NCI-H1048 (cell line): ENCODE results near the gene PRPF19.
A peak's percentile ranks its signal among the peaks of the same experiment; 100 is the strongest.

Experiments used
- DNase-seq: peaks from one replicate; lab custom pipeline; 2025; lab: John Stamatoyannopoulos, UW

PRPF19 gene

GRCh38 chr11:60937811-60938210 is 31.4 kb upstream of the PRPF19 start:
- DNase-seq: no peak

- no peak for DNase-seq
Observed at GRCh38 chr11:60937144-60937527, 30.8 kb upstream of the PRPF19 start.

- no peak for DNase-seq
Observed at GRCh38 chr11:60936467-60937143, 30.2 kb upstream of the PRPF19 start.

- no peak for DNase-seq
Observed at GRCh38 chr11:60935676-60936442, 29.5 kb upstream of the PRPF19 start.

- no peak for DNase-seq
Observed at GRCh38 chr11:60934790-60935605, 28.6 kb upstream of the PRPF19 start.

GRCh38 chr11:60934124-60934789 is 27.9 kb upstream of the PRPF19 start:
- DNase-seq: no peak

GRCh38 chr11:60933416-60934123 is 27.2 kb upstream of the PRPF19 start:
- no peak for DNase-seq

- DNase-seq: no peak
Observed at GRCh38 chr11:60932605-60933356, 26.4 kb upstream of the PRPF19 start.

GRCh38 chr11:60931917-60932316 is 25.5 kb upstream of the PRPF19 start:
- no peak for DNase-seq

GRCh38 chr11:60930394-60930793 is 24.0 kb upstream of the PRPF19 start:
- no peak for DNase-seq

GRCh38 chr11:60929764-60930163 is 23.4 kb upstream of the PRPF19 start:
- DNase-seq: no peak

- no peak for DNase-seq
Observed at GRCh38 chr11:60928563-60929001, 22.2 kb upstream of the PRPF19 start.

- DNase-seq: no peak
Observed at GRCh38 chr11:60927600-60927999, 21.2 kb upstream of the PRPF19 start.

GRCh38 chr11:60927061-60927592 is 20.7 kb upstream of the PRPF19 start:
- no peak for DNase-seq

GRCh38 chr11:60926500-60926899 is 20.1 kb upstream of the PRPF19 start:
- DNase-seq: no peak

- no peak for DNase-seq
Observed at GRCh38 chr11:60925868-60926267, 19.5 kb upstream of the PRPF19 start.

GRCh38 chr11:60924906-60925853 is 18.8 kb upstream of the PRPF19 start:
- DNase-seq: no peak

GRCh38 chr11:60924110-60924905 is 17.9 kb upstream of the PRPF19 start, which contains the start of gene TMEM132A:
TMEM132A (plus strand) TSS chr11:60924460; CDS start chr11:60924634, 174 bp downstream.
- peak; percentile 39 for DNase-seq

GRCh38 chr11:60923800-60924109 is 17.4 kb upstream of the PRPF19 start:
- DNase-seq: no peak
